Lower lobe of right lung (tissue), 2 donors: ENCODE measurements around the gene SACS. TPM values are rescaled to one million over a fixed set of nuclear protein-coding genes. Genes with fewer than 3 reads are reported as not detected.

ENCODE experiments used
- ATAC-seq, 2 donors: fragments of 200-7000 bp; cut with Tn5 transposase; one replicate each; pipeline ENCODE4 v1.9.1; 2020 to 2022; ENCODE audit warnings: mild to moderate bottlenecking in 2 of 2, moderate library complexity in 2 of 2
- DNase-seq: peaks from one replicate; pipeline ENCODE4 v3.0.0-alpha.2; 2020
- H3K27ac ChIP-seq: fragments of 200-600 bp; one replicate; pipeline ENCODE4 v1.8.0; 2022
- H3K27me3 ChIP-seq: fragments of 200-600 bp; one replicate; pipeline ENCODE4 v1.8.0; 2022; ENCODE audit warnings: low read depth
- H3K36me3 ChIP-seq: fragments of 200-600 bp; one replicate; pipeline ENCODE4 v1.8.0; 2022; ENCODE audit warnings: mild to moderate bottlenecking
- H3K4me1 ChIP-seq: fragments of 200-600 bp; one replicate; pipeline ENCODE4 v1.8.0; 2022
- H3K4me3 ChIP-seq: fragments of 200-600 bp; one replicate; pipeline ENCODE4 v1.8.0; 2022; ENCODE audit warnings: mild to moderate bottlenecking
- H3K9me3 ChIP-seq: fragments of 200-600 bp; one replicate; pipeline ENCODE4 v1.8.0; 2022
- intact Hi-C: fragments of 100-400 bp; cut with DNase I; formaldehyde crosslinking; loops from one replicate; pipeline ENCODE4 v1.11.0; 2022
- total RNA-seq: library from RNA; stranded (reverse); fragmentation: NEBNext Ultra II Directional; extraction: Animal tissue kit (Norgen Biotek cat#: 25700); gene quantifications from one replicate; pipeline ENCODE4 v1.2.1, GENCODE V29; 2021
- TF ChIP-seq, protein P1 (sequence below): fragments of 200-600 bp; IDR thresholded peaks from one replicate; pipeline ENCODE4 v1.8.0; 2022; ENCODE audit warnings: antibody characterized with exemption, mild to moderate bottlenecking
- donor health status: DM: no; HTN: yes; CAD: no; lungs with severe emphysema.

SACS gene
- total RNA-seq, 1 donor from 2014 or later = 6.7 TPM

DNA sequence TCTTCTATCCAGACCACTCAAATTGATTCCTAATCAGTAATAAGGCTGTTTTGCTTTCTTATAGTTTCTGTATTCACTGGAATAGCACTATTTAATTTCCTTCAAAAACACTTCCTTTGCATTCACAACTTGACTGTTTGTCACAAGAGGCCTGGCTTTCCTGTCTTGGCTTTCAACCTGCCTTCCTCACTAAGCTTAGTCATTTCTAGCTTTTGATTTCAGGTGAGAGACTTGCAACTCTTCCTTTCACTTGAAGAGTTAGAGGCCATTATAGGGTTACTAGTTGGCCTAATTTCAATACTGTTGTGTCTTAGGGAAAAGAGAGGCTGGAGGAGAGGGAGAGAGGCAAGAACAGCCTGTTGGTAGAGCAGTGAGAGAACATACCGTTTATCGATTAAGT lies 47.0 kb downstream of the SACS start:
- Histone ChIP-seq H3K27me3 (no peaks in the 10 kb centered on the region), H3K27ac (no peak overlapping the region), H3K36me3 (no peaks in the 10 kb centered on the region), H3K4me1 (no peaks in the 10 kb centered on the region), H3K9me3 (no peaks in the 10 kb centered on the region), H3K4me3 (no peak overlapping the region)
- intact Hi-C loops = no loop called here
- no peak for DNase-seq
- TF ChIP-seq, protein P1, sequence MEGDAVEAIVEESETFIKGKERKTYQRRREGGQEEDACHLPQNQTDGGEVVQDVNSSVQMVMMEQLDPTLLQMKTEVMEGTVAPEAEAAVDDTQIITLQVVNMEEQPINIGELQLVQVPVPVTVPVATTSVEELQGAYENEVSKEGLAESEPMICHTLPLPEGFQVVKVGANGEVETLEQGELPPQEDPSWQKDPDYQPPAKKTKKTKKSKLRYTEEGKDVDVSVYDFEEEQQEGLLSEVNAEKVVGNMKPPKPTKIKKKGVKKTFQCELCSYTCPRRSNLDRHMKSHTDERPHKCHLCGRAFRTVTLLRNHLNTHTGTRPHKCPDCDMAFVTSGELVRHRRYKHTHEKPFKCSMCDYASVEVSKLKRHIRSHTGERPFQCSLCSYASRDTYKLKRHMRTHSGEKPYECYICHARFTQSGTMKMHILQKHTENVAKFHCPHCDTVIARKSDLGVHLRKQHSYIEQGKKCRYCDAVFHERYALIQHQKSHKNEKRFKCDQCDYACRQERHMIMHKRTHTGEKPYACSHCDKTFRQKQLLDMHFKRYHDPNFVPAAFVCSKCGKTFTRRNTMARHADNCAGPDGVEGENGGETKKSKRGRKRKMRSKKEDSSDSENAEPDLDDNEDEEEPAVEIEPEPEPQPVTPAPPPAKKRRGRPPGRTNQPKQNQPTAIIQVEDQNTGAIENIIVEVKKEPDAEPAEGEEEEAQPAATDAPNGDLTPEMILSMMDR = no peak
- no peak for ATAC-seq

DNA sequence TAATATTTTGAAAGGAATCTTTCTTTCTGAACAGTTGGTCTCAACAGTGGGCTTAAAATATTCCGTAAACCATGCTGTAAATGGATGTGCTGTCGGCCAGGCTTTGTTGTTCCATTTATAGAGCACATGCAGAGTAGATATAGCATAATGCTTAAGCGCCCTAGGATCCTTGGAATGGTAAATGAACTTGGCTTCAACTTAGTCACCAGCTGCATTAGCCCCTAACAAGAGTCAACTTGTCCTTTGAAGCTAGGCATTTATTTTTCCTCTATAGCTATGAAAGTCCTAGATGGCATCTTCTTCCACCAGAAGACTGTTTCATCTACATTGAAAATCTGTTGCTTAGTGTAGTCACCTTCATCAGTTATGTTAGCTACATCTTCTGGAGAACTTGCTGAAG lies 47.6 kb downstream of the SACS start:
- TF ChIP-seq, protein P1 = no peak
- intact Hi-C loops = no loop called here
- Histone ChIP-seq H3K36me3 (no peaks in the 10 kb centered on the region), H3K27ac (no peak overlapping the region), H3K9me3 (no peaks in the 10 kb centered on the region), H3K4me1 (no peaks in the 10 kb centered on the region), H3K4me3 (no peak overlapping the region), H3K27me3 (no peaks in the 10 kb centered on the region)
- no peak for ATAC-seq
- DNase-seq = no peak

DNA sequence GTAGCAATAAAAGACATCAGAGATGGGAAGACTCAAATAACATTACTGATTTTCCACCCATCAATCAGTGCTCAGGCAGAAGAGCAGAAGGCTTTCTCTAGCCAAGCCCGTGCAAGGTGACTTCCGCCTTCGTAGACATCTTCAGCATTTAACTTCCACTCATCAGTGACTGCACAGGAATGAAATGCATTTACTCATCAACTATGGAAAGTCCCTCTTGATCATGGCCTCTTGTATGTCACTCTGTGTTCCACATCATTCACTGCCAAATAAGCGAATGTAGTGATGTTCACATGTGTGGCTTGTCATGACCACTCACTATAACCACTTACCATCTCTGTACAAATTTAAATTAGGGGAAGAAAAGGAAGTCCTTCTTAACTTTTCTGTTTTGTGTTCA lies 49.4 kb downstream of the SACS start:
- Histone ChIP-seq H3K4me1 (no peaks in the 10 kb centered on the region), H3K27me3 (no peaks in the 10 kb centered on the region), H3K9me3 (no peaks in the 10 kb centered on the region), H3K4me3 (no peak overlapping the region), H3K27ac (no peak overlapping the region), H3K36me3 (no peaks in the 10 kb centered on the region)
- TF ChIP-seq, protein P1 = no peak
- DNase-seq (no peak), ATAC-seq (no peak)
- intact Hi-C loops = no loop called here

DNA sequence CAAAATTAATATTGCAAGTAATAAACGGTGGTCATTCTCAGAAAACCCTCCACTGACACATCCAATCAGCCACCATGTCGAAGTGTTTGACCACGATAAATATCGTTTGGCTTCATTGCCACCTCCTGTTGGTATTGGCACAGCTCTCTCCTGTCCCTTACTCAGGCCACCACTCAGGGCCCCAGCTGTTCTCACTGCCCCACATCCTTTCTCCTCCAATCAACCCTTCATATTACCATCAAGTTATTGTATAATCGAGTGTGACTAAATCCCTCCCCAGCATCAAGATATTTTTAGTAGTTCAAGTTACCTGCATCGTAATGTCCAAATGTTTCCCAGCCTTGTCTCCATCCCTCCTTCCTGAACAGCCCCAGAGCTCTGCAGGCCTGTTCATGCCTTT lies 50.4 kb downstream of the SACS start:
- Histone ChIP-seq H3K4me3 (no peak overlapping the region), H3K4me1 (peaks cover 9% of the 10 kb centered on the region), H3K27me3 (no peaks in the 10 kb centered on the region), H3K9me3 (no peaks in the 10 kb centered on the region), H3K36me3 (no peaks in the 10 kb centered on the region), H3K27ac (no peak overlapping the region)
- no peak for DNase-seq
- TF ChIP-seq, protein P1 = no peak
- intact Hi-C loops = no loop called here
- ATAC-seq = no peak

DNA sequence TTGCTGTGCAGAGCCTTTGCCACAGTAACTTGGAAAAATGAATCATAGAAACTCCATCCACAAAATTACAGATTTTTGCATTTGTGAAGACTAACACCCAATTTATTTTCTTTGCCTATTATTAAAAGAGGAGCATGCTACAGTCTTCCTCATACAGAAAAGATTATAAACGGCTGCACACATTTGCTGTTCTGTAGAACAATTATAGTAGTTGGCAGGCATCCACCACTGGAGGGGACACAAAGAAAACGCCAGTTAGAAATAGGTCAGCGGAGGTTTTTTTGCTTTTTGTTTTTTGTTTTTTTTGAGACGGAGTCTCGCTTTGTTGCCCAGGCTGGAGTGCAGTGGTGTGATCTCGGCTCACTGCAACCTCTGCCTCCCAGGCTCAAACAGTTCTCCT lies 51.6 kb downstream of the SACS start:
- no peaks in the 10 kb centered on the region for H3K36me3 ChIP-seq

More for the DNA sequence above, 51.6 kb downstream of the SACS start:
- TF ChIP-seq, protein P1 = no peak
- ATAC-seq (no peak), DNase-seq (no peak)
- intact Hi-C loops = no loop called here
- peaks cover 18% of the 10 kb centered on the region for H3K4me1 ChIP-seq
- no peaks in the 10 kb centered on the region for H3K9me3 ChIP-seq
- no peaks in the 10 kb centered on the region for H3K27me3 ChIP-seq
- no peak overlapping the region for H3K4me3 ChIP-seq
- H3K27ac ChIP-seq = no peak overlapping the region
